Activated naive CD8-positive, alpha-beta T cell treated with anti-CD3 and anti-CD28 coated beads, Interleukin-2, amount 50 U/mL, for 24 hours (primary cell): ENCODE measurements around the gene CFAP97.
"Not testable (repeated sequence)": the region's sequence is repeated elsewhere in the genome, so short reads cannot be mapped to it uniquely, and the experiment has no call there.

Experiments used
- ATAC-seq: fragments of 150-1000 bp; cut with Tn5 transposase; one replicate; pipeline ENCODE4 v1.10.0; 2021
- DNase-seq: peaks from one replicate; pipeline ENCODE4 v3.0.0; 2021
- H3K27ac Mint-ChIP-seq: one replicate; pipeline ENCODE4 v1.8.0; 2021; ENCODE audit warnings: mild to moderate bottlenecking, mixed read lengths
- H3K27me3 Mint-ChIP-seq: one replicate; pipeline ENCODE4 v1.8.0; 2021; ENCODE audit warnings: mixed read lengths
- H3K36me3 Mint-ChIP-seq: one replicate; pipeline ENCODE4 v1.8.0; 2021; ENCODE audit warnings: low read depth, mixed read lengths
- H3K4me1 Mint-ChIP-seq: one replicate; pipeline ENCODE4 v1.8.0; 2021; ENCODE audit warnings: mixed read lengths
- H3K4me3 Mint-ChIP-seq: one replicate; pipeline ENCODE4 v1.8.0; 2021; ENCODE audit warnings: mild to moderate bottlenecking, moderate library complexity, mixed read lengths
- H3K9me3 Mint-ChIP-seq: one replicate; pipeline ENCODE4 v1.8.0; 2021; ENCODE audit warnings: mixed read lengths

The CFAP97 gene

GRCh38 chr4:185122681-185123345, 81.0 kb downstream of the CFAP97 start:
- Mint-ChIP-seq H3K4me1 (no peaks in the 10 kb centered on the region), H3K36me3 (no peaks in the 10 kb centered on the region), H3K27ac (no peak overlapping the region), H3K27me3 (peaks cover 33% of the 10 kb centered on the region), H3K9me3 (no peaks in the 10 kb centered on the region), H3K4me3 (no peak overlapping the region)
- ATAC-seq, result no peak
- DNase-seq, result no peak

DNA sequence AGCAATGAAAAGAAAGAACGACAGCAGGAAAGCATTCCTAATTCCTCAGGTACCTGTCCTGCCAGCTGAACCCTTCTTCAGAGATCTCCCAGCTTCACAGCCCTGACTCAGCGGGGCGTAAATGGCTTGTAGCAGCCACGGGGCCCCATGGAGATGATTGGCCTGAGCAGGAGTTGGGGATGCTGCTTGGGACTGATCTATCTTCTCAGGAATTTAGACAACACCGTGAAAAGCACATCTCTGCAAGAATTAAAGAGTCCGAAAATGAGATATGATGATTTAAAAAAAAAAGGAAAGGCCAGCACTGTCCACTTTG, 83.2 kb downstream of the CFAP97 start:
- H3K36me3 Mint-ChIP-seq, result no peaks in the 10 kb centered on the region
- DNase-seq (no peak), ATAC-seq (no peak)
- no peaks in the 10 kb centered on the region for H3K9me3 Mint-ChIP-seq
- peaks cover 21% of the 10 kb centered on the region for H3K27me3 Mint-ChIP-seq
- H3K4me3 Mint-ChIP-seq, result no peak overlapping the region
- H3K4me1 Mint-ChIP-seq, result no peaks in the 10 kb centered on the region
- H3K27ac Mint-ChIP-seq, result no peak overlapping the region

DNA sequence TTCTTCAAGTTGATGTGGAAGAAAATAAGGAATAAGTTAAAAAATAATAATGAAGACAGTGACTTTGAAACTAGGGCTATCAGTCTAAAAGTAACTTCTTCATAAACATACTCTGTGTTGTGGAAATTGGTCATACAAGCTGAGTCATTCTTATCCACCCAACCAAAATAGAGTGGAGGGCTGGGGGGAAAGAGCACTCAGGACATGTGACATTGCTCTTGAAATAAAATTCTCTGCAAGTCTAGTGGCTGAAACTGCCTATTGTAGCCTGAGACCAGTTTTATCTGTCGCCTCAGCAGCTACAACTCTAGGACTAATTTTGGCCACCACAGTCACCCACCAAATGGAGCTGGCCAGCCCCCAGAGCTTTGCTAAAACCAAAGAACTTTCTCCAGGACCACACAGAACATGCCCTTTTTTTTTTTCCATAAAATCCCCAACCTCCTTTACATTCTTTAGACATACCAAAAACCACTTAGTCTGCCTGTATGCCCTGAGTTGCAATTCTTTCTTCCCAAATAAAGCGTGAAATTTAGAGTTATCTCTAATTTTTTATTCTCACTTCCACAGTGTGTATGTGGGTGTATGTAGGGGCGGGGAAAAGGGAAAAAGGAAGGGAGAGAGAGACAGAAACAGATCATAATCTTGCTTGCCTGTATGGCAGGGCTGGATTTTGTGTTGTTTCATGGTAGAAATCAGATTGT, 83.7 kb downstream of the CFAP97 start:
- no peak for ATAC-seq
- H3K27me3 Mint-ChIP-seq, result peaks cover 22% of the 10 kb centered on the region
- no peak overlapping the region for H3K27ac Mint-ChIP-seq
- H3K4me1 Mint-ChIP-seq, result no peaks in the 10 kb centered on the region
- H3K9me3 Mint-ChIP-seq, result no peaks in the 10 kb centered on the region
- DNase-seq, result no peak
- H3K36me3 Mint-ChIP-seq, result no peaks in the 10 kb centered on the region
- H3K4me3 Mint-ChIP-seq, result no peak overlapping the region

DNA sequence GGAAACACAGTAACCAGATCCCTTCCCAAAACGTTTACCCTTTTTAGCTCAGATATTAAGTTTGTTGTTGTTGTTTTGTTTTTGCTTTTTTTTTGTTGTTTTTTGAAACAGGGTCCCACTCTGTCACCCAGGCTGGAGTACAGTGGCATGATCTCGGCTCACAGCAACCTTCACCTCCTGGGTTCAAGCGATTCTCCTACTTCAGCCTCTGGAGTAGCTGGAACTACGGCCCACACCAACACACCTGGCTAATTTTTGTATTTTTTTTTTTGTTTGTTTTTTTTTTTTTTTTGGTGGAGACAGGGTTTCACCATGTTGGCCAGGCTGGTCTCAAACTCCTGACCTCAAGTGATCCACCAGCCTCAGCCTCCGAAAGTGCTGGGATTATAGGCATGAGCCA, 84.3 kb downstream of the CFAP97 start:
- H3K36me3 Mint-ChIP-seq, H3K4me1 Mint-ChIP-seq, H3K9me3 Mint-ChIP-seq, DNase-seq, ATAC-seq, H3K27ac Mint-ChIP-seq, H3K4me3 Mint-ChIP-seq: not testable (repeated sequence)
- H3K27me3 Mint-ChIP-seq, result peaks cover 19% of the 10 kb centered on the region

DNA sequence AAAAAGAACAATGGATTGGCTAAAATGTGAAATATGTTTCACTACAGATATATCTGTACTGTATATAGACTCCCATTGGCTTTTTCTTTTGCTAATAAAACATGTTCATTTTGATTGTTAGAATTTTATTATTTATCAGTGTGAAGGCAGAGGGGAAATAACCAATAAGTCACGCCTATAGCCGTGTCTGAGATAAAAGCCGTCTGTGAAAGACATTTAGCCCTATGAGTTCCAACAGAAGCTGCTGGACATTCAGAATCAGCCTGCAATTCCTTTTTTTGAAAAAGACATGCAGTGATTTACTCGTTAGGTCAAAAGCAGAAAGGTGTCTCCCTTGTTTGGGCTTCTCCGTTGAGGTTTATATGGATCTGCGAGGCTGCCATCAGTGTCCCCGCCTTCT, 84.9 kb downstream of the CFAP97 start:
- H3K4me3 Mint-ChIP-seq, result no peak overlapping the region
- H3K27ac Mint-ChIP-seq, result no peak overlapping the region
- no peak for DNase-seq
- no peak for ATAC-seq
- no peaks in the 10 kb centered on the region for H3K4me1 Mint-ChIP-seq
- H3K36me3 Mint-ChIP-seq, result no peaks in the 10 kb centered on the region
- H3K9me3 Mint-ChIP-seq, result no peaks in the 10 kb centered on the region
- H3K27me3 Mint-ChIP-seq, result peaks cover 16% of the 10 kb centered on the region

DNA sequence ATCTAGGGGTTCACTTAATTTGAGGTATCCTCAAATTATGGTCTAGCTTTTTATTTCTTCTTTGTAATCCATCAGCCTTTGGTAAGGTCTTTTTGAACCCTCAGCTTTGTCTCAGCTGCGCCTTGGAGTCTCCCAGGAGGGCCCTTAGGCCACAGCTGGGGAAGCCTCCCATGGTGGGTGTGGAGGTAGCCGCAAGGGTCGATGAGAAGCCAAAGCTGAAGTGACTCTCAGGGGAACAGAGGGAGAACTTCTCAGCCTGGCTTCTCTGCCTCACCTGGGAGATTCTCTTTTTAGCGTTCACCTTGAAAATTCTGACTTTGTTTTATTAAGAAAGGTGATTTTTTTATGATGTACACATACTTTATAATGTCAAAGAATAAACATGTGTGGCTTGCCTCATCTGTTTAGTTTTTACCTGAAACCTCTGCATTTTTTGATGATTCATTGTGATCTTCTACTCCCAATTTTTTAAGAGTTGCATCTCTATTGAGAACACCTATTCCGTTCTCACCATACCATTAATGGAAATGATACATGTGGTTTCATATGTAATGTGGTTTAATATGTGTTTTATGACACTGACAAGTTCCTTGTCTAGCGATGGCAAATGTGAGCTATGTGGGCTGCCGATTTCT, 86.4 kb downstream of the CFAP97 start:
- Mint-ChIP-seq H3K4me1 (no peaks in the 10 kb centered on the region), H3K27ac (no peak overlapping the region), H3K9me3 (no peaks in the 10 kb centered on the region), H3K4me3 (no peak overlapping the region), H3K36me3 (no peaks in the 10 kb centered on the region), H3K27me3 (peaks cover 9% of the 10 kb centered on the region)
- DNase-seq, result no peak
- no peak for ATAC-seq

- DNase-seq, result no peak
- Mint-ChIP-seq H3K4me1 (no peaks in the 10 kb centered on the region), H3K9me3 (no peaks in the 10 kb centered on the region), H3K27me3 (peaks cover 10% of the 10 kb centered on the region), H3K36me3 (no peaks in the 10 kb centered on the region), H3K27ac (no peak overlapping the region), H3K4me3 (no peak overlapping the region)
- ATAC-seq, result no peak
Observed at GRCh38 chr4:185115827-185116232, 88.0 kb downstream of the CFAP97 start.

GRCh38 chr4:185113340-185113739, 90.5 kb downstream of the CFAP97 start:
- Mint-ChIP-seq H3K4me3 (no peak overlapping the region), H3K4me1 (no peaks in the 10 kb centered on the region), H3K36me3 (no peaks in the 10 kb centered on the region), H3K9me3 (no peaks in the 10 kb centered on the region), H3K27me3 (peaks cover 13% of the 10 kb centered on the region), H3K27ac (no peak overlapping the region)
- DNase-seq (no peak), ATAC-seq (no peak)

GRCh38 chr4:185112104-185112503, 91.7 kb downstream of the CFAP97 start:
- Mint-ChIP-seq H3K4me1 (no peaks in the 10 kb centered on the region), H3K36me3 (no peaks in the 10 kb centered on the region), H3K27me3 (peaks cover 17% of the 10 kb centered on the region), H3K27ac (no peak overlapping the region), H3K4me3 (no peak overlapping the region), H3K9me3 (no peaks in the 10 kb centered on the region)
- DNase-seq, result no peak
- peak; percentile 76 for ATAC-seq

GRCh38 chr4:185110375-185110823, 93.4 kb downstream of the CFAP97 start:
- no peak for ATAC-seq
- H3K4me1 Mint-ChIP-seq, result no peaks in the 10 kb centered on the region
- H3K36me3 Mint-ChIP-seq, result no peaks in the 10 kb centered on the region

GRCh38 chr4:185109736-185110135, 94.1 kb downstream of the CFAP97 start:
- Mint-ChIP-seq H3K27me3 (peaks cover 17% of the 10 kb centered on the region), H3K4me1 (no peaks in the 10 kb centered on the region), H3K9me3 (no peaks in the 10 kb centered on the region), H3K4me3 (no peak overlapping the region), H3K27ac (no peak overlapping the region), H3K36me3 (no peaks in the 10 kb centered on the region)
- ATAC-seq, result no peak
- DNase-seq, result no peak

More at GRCh38 chr4:185110375-185110823, 93.4 kb downstream of the CFAP97 start:
- Mint-ChIP-seq H3K27ac (no peak overlapping the region), H3K4me3 (no peak overlapping the region), H3K27me3 (peaks cover 19% of the 10 kb centered on the region), H3K9me3 (no peaks in the 10 kb centered on the region)
- DNase-seq, result no peak
